Left lung (tissue), 10 donors: ENCODE data around the gene CACTIN. TPM values are rescaled to one million over a fixed set of nuclear protein-coding genes. Genes with fewer than 3 reads are reported as not detected.

Experiments used
- ATAC-seq: fragments of 200-7000 bp; cut with Tn5 transposase; one replicate; pipeline ENCODE4 v1.9.1; 2020; ENCODE audit warnings: moderate library complexity
- DNase-seq, 4 donors: peaks; one replicate each; pipeline ENCODE4 v3.0.0-alpha.2; 2013 to 2020
- H3K27ac ChIP-seq, 2 donors: fragments of 200-600 bp; sonication (generic) in 1 of 2; one replicate each; pipeline versions ENCODE4 v1.5.0 to v1.8.0; 2020 to 2021
- H3K27me3 ChIP-seq, 2 donors: fragments of 200-600 bp; sonication (generic) in 1 of 2; one replicate each; pipeline versions ENCODE4 v1.5.0 to v1.8.0; 2020 to 2021
- H3K36me3 ChIP-seq, 2 donors: fragments of 200-600 bp; sonication (generic) in 1 of 2; one replicate each; pipeline versions ENCODE4 v1.5.0 to v1.8.0; 2020 to 2021
- H3K4me1 ChIP-seq, 2 donors: fragments of 200-600 bp; one replicate each; pipeline ENCODE4 v1.8.0; 2021
- H3K4me3 ChIP-seq, 2 donors: fragments of 200-600 bp; sonication (generic) in 1 of 2; one replicate each; pipeline versions ENCODE4 v1.5.0 to v1.8.0; 2020 to 2021; ENCODE audit warnings: mild to moderate bottlenecking in 1 of 2
- H3K9me3 ChIP-seq, 2 donors: fragments of 200-600 bp; sonication (generic) in 1 of 2; one replicate each; pipeline versions ENCODE4 v1.5.0 to v1.8.0; 2020 to 2021
- intact Hi-C, 2 donors: fragments of 100-400 bp; cut with DNase I; formaldehyde crosslinking; loops; one replicate each; pipeline versions ENCODE4 v1.11.2 to v1.14.2; 2022
- polyA plus RNA-seq, 6 donors: library from polyadenylated mRNA; unstranded; fragments of 120-200 nt; gene quantifications; one replicate each; pipeline ENCODE4 v1.2.1, GENCODE V29; 2013; ENCODE audit not compliant: insufficient read length in 6 of 6
- total RNA-seq, 2 donors: library from RNA; stranded (reverse); fragmentation: NEBNext Ultra II Directional; extraction: Animal tissue kit (Norgen Biotek cat#: 25700); gene quantifications; one replicate each; pipeline ENCODE4 v1.2.1, GENCODE V29; 2021
- TF ChIP-seq, protein P1 (sequence below), 2 donors: fragments of 200-600 bp; sonication (generic) in 1 of 2; IDR thresholded peaks; one replicate each; pipeline versions ENCODE4 v1.5.0 to v1.8.0; 2021; ENCODE audit warnings: antibody characterized with exemption in 2 of 2
- donor health status: DM: no; HTN: yes; CAD: no.
- donor health status: DM: no; HTN: no; CAD: no.

The CACTIN gene
- total and polyA plus RNA-seq, 8 donors, result 19.8 to 33.2 (median 26.5) TPM

DNA sequence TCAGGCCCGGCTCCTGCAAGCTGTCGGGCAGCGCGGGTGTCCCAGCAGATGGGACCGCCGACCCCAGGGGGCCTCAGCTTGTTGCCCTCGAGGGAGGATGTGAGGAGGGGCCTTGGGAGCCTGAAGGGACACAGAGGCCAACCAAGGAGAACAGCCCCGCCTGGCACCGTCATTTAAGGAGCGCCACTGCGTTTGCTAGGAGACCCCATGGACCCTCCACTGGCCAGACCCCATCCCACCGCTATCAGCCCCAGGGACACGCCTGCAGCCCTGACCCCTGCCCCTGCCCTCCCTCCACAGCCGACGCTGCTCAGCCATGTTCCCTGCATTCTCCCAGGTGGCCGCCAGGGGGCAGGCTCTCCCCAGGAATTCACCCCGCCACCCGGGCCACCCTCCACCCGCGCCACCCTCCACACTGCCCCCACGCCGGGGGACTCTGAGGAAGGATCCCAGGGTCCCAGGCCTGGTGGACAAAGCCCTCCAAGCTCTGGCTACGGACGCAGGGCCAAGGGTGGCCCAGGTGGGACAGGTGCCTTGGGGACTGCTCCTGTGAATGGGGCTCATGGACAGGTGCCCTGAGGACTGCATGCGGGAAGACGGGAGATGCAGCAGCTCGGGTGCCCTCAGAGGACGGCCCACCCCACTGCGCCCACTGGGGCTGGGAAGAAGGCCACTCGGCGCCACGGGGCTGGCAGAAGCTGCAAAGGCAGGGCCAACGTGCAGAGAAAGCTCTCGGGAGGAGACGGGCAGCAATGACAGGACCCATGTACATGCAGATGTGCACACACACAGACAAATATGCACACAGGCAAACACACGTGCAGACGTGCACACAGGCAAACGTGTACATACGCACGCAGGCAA is 39.3 kb upstream of the CACTIN start:
- Histone ChIP-seq H3K4me3 (no peak overlapping the region), H3K4me1 (peaks cover 6 to 22% of the 10 kb centered on the region in 2 donors), H3K9me3 (no peaks in the 10 kb centered on the region), H3K36me3 (peaks cover 0 to 50% of the 10 kb centered on the region in 2 donors), H3K27ac (no peak overlapping the region), H3K27me3 (peaks cover 0 to 4% of the 10 kb centered on the region in 2 donors)
- peak in 2 of 4 donors; percentile 66 to 93 for DNase-seq
- peak; percentile 83 for ATAC-seq
- intact Hi-C loops, result loop anchor here (5.0 kb wide), 1 partner anchor 36 kb away; the partner anchor contains the start of gene PIP5K1C (in 2 of the 2)
- TF ChIP-seq, protein P1, sequence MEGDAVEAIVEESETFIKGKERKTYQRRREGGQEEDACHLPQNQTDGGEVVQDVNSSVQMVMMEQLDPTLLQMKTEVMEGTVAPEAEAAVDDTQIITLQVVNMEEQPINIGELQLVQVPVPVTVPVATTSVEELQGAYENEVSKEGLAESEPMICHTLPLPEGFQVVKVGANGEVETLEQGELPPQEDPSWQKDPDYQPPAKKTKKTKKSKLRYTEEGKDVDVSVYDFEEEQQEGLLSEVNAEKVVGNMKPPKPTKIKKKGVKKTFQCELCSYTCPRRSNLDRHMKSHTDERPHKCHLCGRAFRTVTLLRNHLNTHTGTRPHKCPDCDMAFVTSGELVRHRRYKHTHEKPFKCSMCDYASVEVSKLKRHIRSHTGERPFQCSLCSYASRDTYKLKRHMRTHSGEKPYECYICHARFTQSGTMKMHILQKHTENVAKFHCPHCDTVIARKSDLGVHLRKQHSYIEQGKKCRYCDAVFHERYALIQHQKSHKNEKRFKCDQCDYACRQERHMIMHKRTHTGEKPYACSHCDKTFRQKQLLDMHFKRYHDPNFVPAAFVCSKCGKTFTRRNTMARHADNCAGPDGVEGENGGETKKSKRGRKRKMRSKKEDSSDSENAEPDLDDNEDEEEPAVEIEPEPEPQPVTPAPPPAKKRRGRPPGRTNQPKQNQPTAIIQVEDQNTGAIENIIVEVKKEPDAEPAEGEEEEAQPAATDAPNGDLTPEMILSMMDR (IDR thresholded peaks at IDR 0.05), result peak; percentile 93 to 96

DNA sequence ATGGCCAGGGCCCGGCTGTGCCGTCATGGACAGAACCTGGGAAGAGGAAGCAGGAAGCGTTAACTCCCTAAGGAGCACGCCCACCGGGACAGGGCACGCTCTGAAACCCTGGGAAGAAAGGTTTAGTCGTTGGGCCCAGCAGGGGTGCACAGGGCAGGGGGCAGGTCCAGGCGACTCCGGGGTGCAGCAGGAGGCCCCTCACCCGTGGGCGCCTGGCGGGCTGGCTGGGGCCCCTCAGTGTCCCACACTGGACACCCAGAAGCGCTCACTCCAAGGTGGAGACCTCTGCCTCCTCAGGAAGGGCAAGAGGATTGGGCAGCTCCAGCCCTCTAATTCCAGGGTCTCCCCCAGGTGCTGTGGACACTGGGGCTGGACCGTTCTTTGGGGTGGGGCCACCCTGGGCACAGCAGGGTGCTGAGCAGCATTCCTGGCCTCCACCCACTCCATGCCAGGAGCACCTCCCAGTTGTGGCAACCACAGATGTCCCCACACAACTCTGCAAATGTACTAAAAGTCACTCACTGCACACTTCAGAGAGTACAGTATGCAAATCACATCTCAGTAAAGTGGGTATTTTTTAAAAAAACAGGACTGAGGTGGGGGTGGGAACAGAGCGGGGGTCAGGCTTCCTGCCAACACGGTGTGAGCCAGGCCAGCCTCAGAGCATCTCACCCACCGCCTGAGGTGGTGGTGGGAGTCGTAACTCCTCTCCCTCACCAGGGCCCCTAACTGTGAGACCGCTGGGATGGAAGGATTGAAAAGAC is 38.5 kb upstream of the CACTIN start:
- no peak overlapping the region for H3K4me3 ChIP-seq
- H3K27me3 ChIP-seq, result no peaks in the 10 kb centered on the region
- TF ChIP-seq, protein P1 (IDR thresholded peaks at IDR 0.05), result no peak
- no peak overlapping the region for H3K27ac ChIP-seq
- intact Hi-C loops, result loop anchor here (5.0 kb wide), 1 partner anchor 37 kb away; the partner anchor contains the start of gene PIP5K1C (in 2 of the 2)
- peaks cover 0 to 15% of the 10 kb centered on the region in 2 donors for H3K4me1 ChIP-seq
- H3K36me3 ChIP-seq, result peaks cover 0 to 59% of the 10 kb centered on the region in 2 donors
- ATAC-seq, result no peak
- no peaks in the 10 kb centered on the region for H3K9me3 ChIP-seq
- no peak for DNase-seq

DNA sequence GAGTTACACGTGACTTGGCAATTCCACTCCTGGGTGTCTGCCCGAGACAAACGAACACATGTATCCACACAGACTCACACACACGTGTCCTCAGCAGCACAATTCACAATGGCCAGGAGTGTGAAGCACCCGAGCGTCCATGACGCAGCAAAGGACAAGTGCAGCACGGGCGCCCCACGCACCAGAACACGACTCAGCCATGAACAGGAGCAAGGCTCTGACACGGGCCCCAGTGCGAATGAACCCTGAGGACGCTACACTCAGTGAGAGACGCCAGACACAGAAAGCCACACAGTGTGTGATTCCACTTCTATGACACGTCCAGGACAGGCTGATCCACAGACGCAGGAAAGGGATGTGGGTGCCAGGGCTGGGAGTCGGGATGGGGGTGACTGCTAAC is 37.2 kb upstream of the CACTIN start:
- ATAC-seq, result no peak
- no peak for DNase-seq
- no peak overlapping the region for H3K4me3 ChIP-seq
- intact Hi-C loops, result no loop called here
- H3K36me3 ChIP-seq, result peaks cover 0 to 71% of the 10 kb centered on the region in 2 donors
- H3K9me3 ChIP-seq, result no peaks in the 10 kb centered on the region
- H3K27me3 ChIP-seq, result no peaks in the 10 kb centered on the region
- peaks cover 0 to 9% of the 10 kb centered on the region in 2 donors for H3K4me1 ChIP-seq
- H3K27ac ChIP-seq, result no peak overlapping the region
- TF ChIP-seq, protein P1 (IDR thresholded peaks at IDR 0.05), result no peak

DNA sequence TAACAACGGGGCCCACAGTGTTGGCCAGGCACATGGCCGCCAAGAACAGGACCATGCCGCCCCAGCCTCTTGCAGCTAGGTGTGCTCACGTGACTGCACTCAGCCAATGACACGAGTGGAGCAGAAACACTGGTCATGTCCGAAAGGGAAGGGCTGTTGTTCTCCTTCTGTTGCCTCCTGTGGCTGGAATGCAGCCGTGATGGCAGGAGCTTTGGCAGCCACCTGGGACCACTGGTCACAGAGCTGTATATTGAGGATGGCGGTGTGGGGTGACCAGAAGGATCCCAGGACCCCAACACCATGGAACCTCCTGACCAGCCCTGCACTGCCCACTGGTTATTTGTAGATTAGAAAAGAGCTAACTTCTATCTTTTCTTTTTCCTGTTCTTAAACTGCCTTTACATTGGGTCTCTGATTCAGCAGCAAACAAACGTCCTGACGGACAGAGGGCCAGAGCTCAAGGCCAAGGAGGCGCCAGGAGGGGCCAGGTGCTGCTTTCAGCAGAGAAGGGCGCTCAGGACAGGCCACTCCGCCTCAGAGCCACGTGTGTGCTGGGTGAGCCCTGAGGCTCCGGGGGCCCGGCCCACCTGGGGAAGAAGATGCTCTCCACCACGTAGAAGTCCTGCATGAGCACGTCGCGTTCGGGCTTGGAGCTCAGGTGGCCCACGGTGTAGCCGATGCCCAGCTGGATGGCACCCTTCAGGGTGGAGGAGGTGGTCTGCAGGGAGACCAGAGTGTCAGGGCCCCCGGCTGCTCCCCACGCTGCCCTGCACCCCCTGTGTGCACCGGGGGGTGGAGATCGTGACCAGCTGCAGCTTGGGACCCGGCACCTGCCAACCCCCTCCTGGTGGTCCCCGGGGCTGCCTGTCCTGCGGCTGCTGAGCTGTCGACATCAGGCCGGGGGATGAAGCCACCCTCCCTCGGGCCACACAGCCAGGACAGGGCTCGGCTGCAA is 35.0 kb upstream of the CACTIN start:
- Histone ChIP-seq H3K27me3 (no peaks in the 10 kb centered on the region), H3K27ac (no peak overlapping the region), H3K4me1 (peaks cover 0 to 7% of the 10 kb centered on the region in 2 donors), H3K36me3 (peaks cover 0 to 88% of the 10 kb centered on the region in 2 donors), H3K4me3 (no peak overlapping the region), H3K9me3 (no peaks in the 10 kb centered on the region)
- DNase-seq, result no peak
- ATAC-seq, result no peak
- intact Hi-C loops, result no loop called here
- TF ChIP-seq, protein P1 (IDR thresholded peaks at IDR 0.05), result no peak
